ENCODE measurements around the gene ZDHHC11B. TPM values are rescaled to one million over a fixed set of nuclear protein-coding genes. Genes with fewer than 3 reads are reported as not detected.
"Not testable (repeated sequence)": the region's sequence is repeated elsewhere in the genome, so short reads cannot be mapped to it uniquely, and the experiment has no call there.

The ZDHHC11B gene
- total and polyA plus RNA-seq, 2 donors (not counting 1 experiment from before 2014, with no cell fraction given): 0.52 TPM; not detected in 1

GRCh38 chr5:775961-776861, 8.3 kb downstream of the ZDHHC11B start:
- no peaks in the 10 kb centered on the region for H3K4me1 Mint-ChIP-seq

GRCh38 chr5:775595-775960, 9.0 kb downstream of the ZDHHC11B start:
- H3K4me3 ChIP-seq (ENCODE audit: control extremely low read depth in 1 of 5, extremely low read depth in 1 of 5, insufficient read depth in 1 of 5, low read depth in 2 of 5, low read length in 4 of 5); H2AFZ ChIP-seq (ENCODE audit: insufficient read depth, low read depth, low read length, poor library complexity, severe bottlenecking); ATAC-seq (ENCODE audit: low read depth); intact Hi-C loops (cut with micrococcal nuclease); H3K4me3 Mint-ChIP-seq; H3K9me3 ChIP-seq (ENCODE audit: control extremely low read depth in 1 of 3, control insufficient read depth in 2 of 3, insufficient read depth in 1 of 3, low read length in 2 of 3); H3K9me3 Mint-ChIP-seq (ENCODE audit: insufficient read depth); H4K20me1 ChIP-seq (ENCODE audit: control insufficient read depth, insufficient read depth, low read length, poor library complexity, severe bottlenecking); H3K4me2 ChIP-seq (replicated peaks; ENCODE audit: low read depth, low read length, poor library complexity, severe bottlenecking); H3K36me3 ChIP-seq (replicated peaks in 1 of 2; ENCODE audit: control extremely low read depth in 1 of 2, control insufficient read depth in 1 of 2, extremely low read depth in 1 of 2, insufficient read depth in 2 of 2, low read length in 1 of 2); DNase-seq; POLR2A ChIA-PET; H3K27me3 ChIP-seq (replicated peaks in 1 of 4; ENCODE audit: control extremely low read depth in 1 of 4, control insufficient read depth in 3 of 4, insufficient read depth in 4 of 4, low read length in 3 of 4); H3K27ac ChIP-seq (ENCODE audit: low read length in 2 of 2); H3K4me1 Mint-ChIP-seq; H3K79me2 ChIP-seq (ENCODE audit: control insufficient read depth, insufficient read depth, low read length); H3K27ac Mint-ChIP-seq; H3K9ac ChIP-seq (ENCODE audit: low read length); CTCF ChIA-PET; H3K4me1 ChIP-seq (ENCODE audit: control insufficient read depth in 2 of 2, insufficient read depth in 2 of 2, low read length in 2 of 2); H3K27me3 Mint-ChIP-seq: not testable (repeated sequence)
- WGBS (ENCODE audit: insufficient coverage): no CpG with 5 or more reads among the region's 9 CpGs

More at GRCh38 chr5:775961-776861, 8.3 kb downstream of the ZDHHC11B start:
- Histone ChIP-seq H3K4me3 (ENCODE audit: control extremely low read depth in 1 of 5, extremely low read depth in 1 of 5, insufficient read depth in 1 of 5, low read depth in 2 of 5, low read length in 4 of 5) (no peak overlapping the region), H3K4me2 (replicated peaks; ENCODE audit: low read depth, low read length, poor library complexity, severe bottlenecking) (no peak overlapping the region), H3K79me2 (ENCODE audit: control insufficient read depth, insufficient read depth, low read length) (no peaks in the 10 kb centered on the region), H3K27me3 (replicated peaks in 1 of 4; ENCODE audit: control extremely low read depth in 1 of 4, control insufficient read depth in 3 of 4, insufficient read depth in 4 of 4, low read length in 3 of 4) (no peaks in the 10 kb centered on the region), H3K36me3 (replicated peaks in 1 of 2; ENCODE audit: control extremely low read depth in 1 of 2, control insufficient read depth in 1 of 2, extremely low read depth in 1 of 2, insufficient read depth in 2 of 2, low read length in 1 of 2) (no peaks in the 10 kb centered on the region), H4K20me1 (ENCODE audit: control insufficient read depth, insufficient read depth, low read length, poor library complexity, severe bottlenecking) (no peaks in the 10 kb centered on the region), H3K27ac (ENCODE audit: low read length in 2 of 2) (no peak overlapping the region), H3K4me1 (ENCODE audit: control insufficient read depth in 2 of 2, insufficient read depth in 2 of 2, low read length in 2 of 2) (no peaks in the 10 kb centered on the region), H2AFZ (ENCODE audit: insufficient read depth, low read depth, low read length, poor library complexity, severe bottlenecking) (no peak overlapping the region), H3K9ac (ENCODE audit: low read length) (no peak overlapping the region), H3K9me3 (ENCODE audit: control extremely low read depth in 1 of 3, control insufficient read depth in 2 of 3, insufficient read depth in 1 of 3, low read length in 2 of 3) (peaks cover 0 to 4% (median 0%) of the 10 kb centered on the region in 3 donors)
- DNase-seq (no peak), ATAC-seq (ENCODE audit: low read depth) (no peak)
- intact Hi-C loops (cut with micrococcal nuclease): no loop called here
- H3K27me3 Mint-ChIP-seq: peaks cover 9% of the 10 kb centered on the region
- H3K9me3 Mint-ChIP-seq (ENCODE audit: insufficient read depth): no peaks in the 10 kb centered on the region
- no peak overlapping the region for H3K4me3 Mint-ChIP-seq
- POLR2A ChIA-PET: no interaction called here
- WGBS (ENCODE audit: insufficient coverage): 91% methylated on average over 18 of the region's 20 CpGs
- CTCF ChIA-PET: no interaction called here
- no peak overlapping the region for H3K27ac Mint-ChIP-seq
- TF ChIP-seq, protein P1, sequence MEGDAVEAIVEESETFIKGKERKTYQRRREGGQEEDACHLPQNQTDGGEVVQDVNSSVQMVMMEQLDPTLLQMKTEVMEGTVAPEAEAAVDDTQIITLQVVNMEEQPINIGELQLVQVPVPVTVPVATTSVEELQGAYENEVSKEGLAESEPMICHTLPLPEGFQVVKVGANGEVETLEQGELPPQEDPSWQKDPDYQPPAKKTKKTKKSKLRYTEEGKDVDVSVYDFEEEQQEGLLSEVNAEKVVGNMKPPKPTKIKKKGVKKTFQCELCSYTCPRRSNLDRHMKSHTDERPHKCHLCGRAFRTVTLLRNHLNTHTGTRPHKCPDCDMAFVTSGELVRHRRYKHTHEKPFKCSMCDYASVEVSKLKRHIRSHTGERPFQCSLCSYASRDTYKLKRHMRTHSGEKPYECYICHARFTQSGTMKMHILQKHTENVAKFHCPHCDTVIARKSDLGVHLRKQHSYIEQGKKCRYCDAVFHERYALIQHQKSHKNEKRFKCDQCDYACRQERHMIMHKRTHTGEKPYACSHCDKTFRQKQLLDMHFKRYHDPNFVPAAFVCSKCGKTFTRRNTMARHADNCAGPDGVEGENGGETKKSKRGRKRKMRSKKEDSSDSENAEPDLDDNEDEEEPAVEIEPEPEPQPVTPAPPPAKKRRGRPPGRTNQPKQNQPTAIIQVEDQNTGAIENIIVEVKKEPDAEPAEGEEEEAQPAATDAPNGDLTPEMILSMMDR (IDR thresholded peaks at IDR 0.05): no peak
- TF ChIP-seq EZH2 (IDR thresholded peaks at IDR 0.05; ENCODE audit: borderline replicate concordance, insufficient read depth, low read depth, low read length, poor library complexity, severe bottlenecking): no peak

DNA sequence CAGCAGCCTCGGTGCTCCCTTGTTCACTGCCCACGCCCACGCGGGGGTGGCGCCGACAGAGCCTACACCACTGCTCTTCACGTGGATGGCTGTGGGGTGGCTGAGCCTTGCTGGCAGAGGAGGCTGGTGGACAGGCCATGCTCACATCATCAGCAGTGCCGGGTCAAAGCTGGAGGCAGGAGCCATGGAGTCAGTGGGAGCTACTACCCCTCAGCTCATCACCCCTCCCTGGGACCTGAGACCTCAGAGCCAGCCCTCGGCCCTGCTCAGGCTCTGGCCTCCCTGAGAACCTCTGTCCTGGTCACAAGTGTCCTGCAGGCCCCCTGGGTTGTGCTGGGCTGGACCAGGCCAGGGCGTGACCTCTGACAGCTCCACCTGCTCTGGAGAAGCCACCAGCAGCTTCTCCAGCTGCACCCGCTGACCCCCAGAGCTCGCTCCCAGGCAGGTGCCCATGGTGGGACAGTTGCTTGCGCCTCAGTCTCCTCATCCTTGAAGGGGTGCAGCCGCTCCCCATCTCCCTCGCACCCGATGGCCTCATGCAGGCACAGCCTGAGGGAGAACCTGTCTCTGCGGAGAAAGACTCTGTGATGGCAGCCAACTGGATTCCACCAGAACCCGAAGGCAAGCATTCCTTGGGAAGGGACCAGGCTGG, 9.5 kb downstream of the ZDHHC11B start:
- H3K4me1 Mint-ChIP-seq; H4K20me1 ChIP-seq (ENCODE audit: control insufficient read depth, insufficient read depth, low read length, poor library complexity, severe bottlenecking); H3K9me3 ChIP-seq (ENCODE audit: control extremely low read depth in 1 of 3, control insufficient read depth in 2 of 3, insufficient read depth in 1 of 3, low read length in 2 of 3); H3K9ac ChIP-seq (ENCODE audit: low read length); H3K27ac Mint-ChIP-seq; H2AFZ ChIP-seq (ENCODE audit: insufficient read depth, low read depth, low read length, poor library complexity, severe bottlenecking); POLR2A ChIA-PET; H3K9me3 Mint-ChIP-seq (ENCODE audit: insufficient read depth); H3K27ac ChIP-seq (ENCODE audit: low read length in 2 of 2); H3K27me3 Mint-ChIP-seq; H3K27me3 ChIP-seq (replicated peaks in 1 of 4; ENCODE audit: control extremely low read depth in 1 of 4, control insufficient read depth in 3 of 4, insufficient read depth in 4 of 4, low read length in 3 of 4); DNase-seq; intact Hi-C loops (cut with micrococcal nuclease); H3K4me3 Mint-ChIP-seq; H3K4me2 ChIP-seq (replicated peaks; ENCODE audit: low read depth, low read length, poor library complexity, severe bottlenecking); H3K4me3 ChIP-seq (ENCODE audit: control extremely low read depth in 1 of 5, extremely low read depth in 1 of 5, insufficient read depth in 1 of 5, low read depth in 2 of 5, low read length in 4 of 5); ATAC-seq (ENCODE audit: low read depth); H3K79me2 ChIP-seq (ENCODE audit: control insufficient read depth, insufficient read depth, low read length); H3K4me1 ChIP-seq (ENCODE audit: control insufficient read depth in 2 of 2, insufficient read depth in 2 of 2, low read length in 2 of 2); H3K36me3 ChIP-seq (replicated peaks in 1 of 2; ENCODE audit: control extremely low read depth in 1 of 2, control insufficient read depth in 1 of 2, extremely low read depth in 1 of 2, insufficient read depth in 2 of 2, low read length in 1 of 2); CTCF ChIA-PET: not testable (repeated sequence)
- WGBS (ENCODE audit: insufficient coverage): 96% methylated on average over 16 of the region's 18 CpGs
